Measurements from ENCODE around the gene FAM200C. TPM values are rescaled to one million over a fixed set of nuclear protein-coding genes. Genes with fewer than 3 reads are reported as not detected.

FAM200C gene
- total and polyA plus RNA-seq, 2 donors (not counting 1 experiment from before 2014, with no cell fraction given), result 0.28 to 1.3 TPM

DNA sequence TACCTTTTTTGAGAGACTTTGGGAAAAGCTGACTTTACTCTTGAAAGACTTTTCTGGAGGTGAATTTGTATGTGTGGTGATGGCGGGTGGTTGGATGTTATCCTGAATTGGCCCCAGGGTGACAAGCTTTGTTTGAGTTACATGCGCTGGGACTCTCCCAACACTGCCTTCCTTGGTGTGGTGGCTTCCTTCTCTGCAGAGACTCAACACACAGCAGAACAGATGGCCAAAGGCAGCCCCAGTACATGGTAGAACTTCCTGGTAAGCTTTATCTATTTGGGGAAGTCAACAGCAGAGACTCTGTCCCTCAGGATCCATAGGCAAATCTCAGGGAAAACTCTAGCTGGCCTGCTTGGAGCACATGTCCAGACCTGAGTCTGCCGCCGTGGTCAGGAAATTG is 47.5 kb downstream of the FAM200C start:
- TF ChIP-seq EZH2 (IDR thresholded peaks at IDR 0.05; ENCODE audit: borderline replicate concordance, insufficient read depth, low read depth, low read length, poor library complexity, severe bottlenecking) (no peak), CTCF (IDR thresholded peaks at IDR 0.05) (no peak)
- Histone ChIP-seq H3K4me2 (replicated peaks; ENCODE audit: low read depth, low read length, poor library complexity, severe bottlenecking) (no peak overlapping the region), H4K20me1 (ENCODE audit: control insufficient read depth, insufficient read depth, low read length, poor library complexity, severe bottlenecking) (no peaks in the 10 kb centered on the region), H3K4me3 (ENCODE audit: control extremely low read depth in 1 of 5, extremely low read depth in 1 of 5, insufficient read depth in 1 of 5, low read depth in 2 of 5, low read length in 4 of 5) (no peak overlapping the region), H3K4me1 (ENCODE audit: control insufficient read depth in 2 of 2, insufficient read depth in 2 of 2, low read length in 2 of 2) (no peaks in the 10 kb centered on the region), H3K27ac (ENCODE audit: low read length in 2 of 2) (no peak overlapping the region), H3K36me3 (replicated peaks in 1 of 2; ENCODE audit: control extremely low read depth in 1 of 2, control insufficient read depth in 1 of 2, extremely low read depth in 1 of 2, insufficient read depth in 2 of 2, low read length in 1 of 2) (no peaks in the 10 kb centered on the region), H2AFZ (ENCODE audit: insufficient read depth, low read depth, low read length, poor library complexity, severe bottlenecking) (no peak overlapping the region), H3K27me3 (replicated peaks in 1 of 4; ENCODE audit: control extremely low read depth in 1 of 4, control insufficient read depth in 3 of 4, insufficient read depth in 4 of 4, low read length in 3 of 4) (no peaks in the 10 kb centered on the region), H3K79me2 (ENCODE audit: control insufficient read depth, insufficient read depth, low read length) (no peaks in the 10 kb centered on the region), H3K9me3 (ENCODE audit: control extremely low read depth in 1 of 3, control insufficient read depth in 2 of 3, insufficient read depth in 1 of 3, low read length in 2 of 3) (no peaks in the 10 kb centered on the region), H3K9ac (ENCODE audit: low read length) (no peak overlapping the region)
- Mint-ChIP-seq H3K9me3 (ENCODE audit: insufficient read depth) (no peaks in the 10 kb centered on the region), H3K27ac (no peak overlapping the region), H3K4me1 (no peaks in the 10 kb centered on the region), H3K27me3 (peaks cover 6% of the 10 kb centered on the region), H3K4me3 (no peak overlapping the region)
- intact Hi-C loops (cut with micrococcal nuclease), result no loop called here
- DNase-seq, result no peak
- 100% methylated on average over 3 of the region's 4 CpGs for WGBS (ENCODE audit: insufficient coverage)
- ChIA-PET POLR2A (no interaction called here), CTCF (interaction anchor here (0.6 to 1.7 kb wide), 3 partner anchors 9 to 330 kb away, joined by 3 to 4 read pairs (median 3); no protein-coding TSS in a partner anchor)
- no peak for ATAC-seq (ENCODE audit: low read depth)

DNA sequence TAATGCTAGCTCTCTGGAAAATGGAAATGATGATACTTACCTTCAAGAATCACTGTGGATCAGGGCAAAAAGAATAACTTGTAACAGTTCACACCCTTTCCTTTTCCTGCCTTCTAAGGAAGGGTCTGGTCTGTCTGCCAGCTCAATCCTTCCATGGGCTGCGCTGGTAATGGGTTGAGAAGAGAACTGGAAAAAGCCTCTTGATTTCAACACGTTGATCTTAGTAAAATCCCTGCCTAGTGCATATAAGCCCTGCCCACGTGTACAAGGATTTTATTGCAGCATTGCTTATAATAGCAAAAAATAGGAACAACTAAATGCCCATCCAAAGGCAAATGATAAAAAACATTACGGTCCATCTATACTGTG is 49.9 kb downstream of the FAM200C start:
- Histone ChIP-seq H3K4me3 (ENCODE audit: control extremely low read depth in 1 of 5, extremely low read depth in 1 of 5, insufficient read depth in 1 of 5, low read depth in 2 of 5, low read length in 4 of 5) (no peak overlapping the region), H3K27me3 (replicated peaks in 1 of 4; ENCODE audit: control extremely low read depth in 1 of 4, control insufficient read depth in 3 of 4, insufficient read depth in 4 of 4, low read length in 3 of 4) (peaks cover 0 to 3% (median 0%) of the 10 kb centered on the region in 4 experiments), H3K27ac (ENCODE audit: low read length in 2 of 2) (no peak overlapping the region), H3K4me1 (ENCODE audit: control insufficient read depth in 2 of 2, insufficient read depth in 2 of 2, low read length in 2 of 2) (no peaks in the 10 kb centered on the region), H3K9ac (ENCODE audit: low read length) (no peak overlapping the region), H4K20me1 (ENCODE audit: control insufficient read depth, insufficient read depth, low read length, poor library complexity, severe bottlenecking) (no peaks in the 10 kb centered on the region), H3K9me3 (ENCODE audit: control extremely low read depth in 1 of 3, control insufficient read depth in 2 of 3, insufficient read depth in 1 of 3, low read length in 2 of 3) (no peaks in the 10 kb centered on the region), H3K36me3 (replicated peaks in 1 of 2; ENCODE audit: control extremely low read depth in 1 of 2, control insufficient read depth in 1 of 2, extremely low read depth in 1 of 2, insufficient read depth in 2 of 2, low read length in 1 of 2) (no peaks in the 10 kb centered on the region), H3K79me2 (ENCODE audit: control insufficient read depth, insufficient read depth, low read length) (no peaks in the 10 kb centered on the region), H2AFZ (ENCODE audit: insufficient read depth, low read depth, low read length, poor library complexity, severe bottlenecking) (no peak overlapping the region), H3K4me2 (replicated peaks; ENCODE audit: low read depth, low read length, poor library complexity, severe bottlenecking) (no peak overlapping the region)
- TF ChIP-seq CTCF (IDR thresholded peaks at IDR 0.05), result no peak
- TF ChIP-seq EZH2 (IDR thresholded peaks at IDR 0.05; ENCODE audit: borderline replicate concordance, insufficient read depth, low read depth, low read length, poor library complexity, severe bottlenecking), result no peak
- no peak for ATAC-seq (ENCODE audit: low read depth)
- peaks cover 3% of the 10 kb centered on the region for H3K27me3 Mint-ChIP-seq
- H3K27ac Mint-ChIP-seq, result no peak overlapping the region
- POLR2A ChIA-PET, result interaction anchor here (0.7 kb wide), 1 partner anchor 13 kb away, joined by 3 read pairs; no protein-coding TSS in a partner anchor
- intact Hi-C loops (cut with micrococcal nuclease), result no loop called here
- H3K4me3 Mint-ChIP-seq, result no peak overlapping the region
- no CpG with 5 or more reads among the region's 4 CpGs for WGBS (ENCODE audit: insufficient coverage)
- no peaks in the 10 kb centered on the region for H3K4me1 Mint-ChIP-seq
- no peaks in the 10 kb centered on the region for H3K9me3 Mint-ChIP-seq (ENCODE audit: insufficient read depth)
- DNase-seq, result no peak
- CTCF ChIA-PET, result interaction anchor here (0.7 to 9.5 kb wide), 2 partner anchors 50 to 326 kb away, joined by 3 to 140 read pairs; no protein-coding TSS in a partner anchor

Data from B cell (primary cell).